GDM1 (cell line): Measurements from ENCODE around the gene MRPS18C.
"Not testable (repeated sequence)": the region's sequence is repeated elsewhere in the genome, so short reads cannot be mapped to it uniquely, and the experiment has no call there.

Experiments
- DNase-seq: peaks from one replicate; lab custom pipeline; 2025; lab: John Stamatoyannopoulos, UW

The MRPS18C gene

DNA sequence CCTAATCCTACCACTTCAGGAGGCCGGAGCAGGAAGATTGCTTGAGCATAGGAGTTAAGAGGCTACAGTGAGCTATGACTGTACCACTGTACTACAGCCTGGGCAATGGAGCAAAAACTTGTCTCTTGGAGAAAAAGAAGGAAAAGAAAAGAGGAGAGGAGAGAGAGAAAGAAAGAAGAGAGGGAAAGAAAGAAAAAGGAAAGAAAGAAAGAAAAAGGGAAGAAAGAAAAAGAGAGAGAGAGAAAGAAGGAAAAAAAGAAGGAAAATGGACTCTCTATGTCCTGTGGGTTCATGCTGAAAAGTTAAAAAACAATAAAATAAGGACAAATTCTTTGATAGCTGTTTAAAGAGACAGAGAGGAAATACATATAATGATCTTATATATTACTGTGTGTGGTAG lies 42.3 kb downstream of the MRPS18C start:
- no peak for DNase-seq

DNA sequence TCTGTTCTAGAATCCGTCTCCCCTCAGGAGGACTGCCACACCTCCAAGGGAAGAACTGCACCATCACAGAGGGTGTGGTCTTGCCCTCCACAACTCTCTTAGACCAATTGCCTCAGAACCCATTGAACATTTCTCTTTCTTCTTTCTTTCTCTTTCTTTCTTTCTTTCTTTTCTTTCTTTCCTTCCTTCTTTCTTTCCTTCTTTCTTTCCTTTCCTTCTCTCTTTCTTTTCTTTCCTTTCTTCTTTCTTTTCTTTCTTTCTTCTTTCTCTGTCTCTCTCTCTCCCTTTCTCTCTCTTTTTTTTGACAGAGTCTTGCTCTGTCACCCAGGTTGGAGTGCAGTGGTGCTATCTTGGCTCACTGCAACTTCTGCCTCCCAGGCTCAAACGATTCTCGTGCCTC lies 45.8 kb downstream of the MRPS18C start:
- not testable (repeated sequence) for DNase-seq

DNA sequence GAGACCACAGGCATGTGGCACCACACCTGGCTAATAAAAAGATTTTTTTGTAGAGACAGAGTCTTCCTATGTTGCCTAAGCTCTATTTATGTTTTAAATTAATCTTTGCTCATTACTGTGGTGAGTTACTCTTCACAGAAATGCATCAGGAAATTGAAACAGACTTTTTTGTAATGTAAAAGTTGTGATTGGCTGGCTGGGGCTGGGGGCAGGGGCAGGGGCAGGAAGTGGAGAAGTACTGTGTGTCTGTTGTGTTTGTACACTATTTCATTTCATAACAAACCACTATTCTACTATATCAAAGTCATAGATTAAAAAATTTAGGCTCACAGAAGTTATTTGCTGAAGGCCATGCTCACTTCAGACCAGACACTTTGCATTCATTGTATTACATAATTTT lies 48.1 kb downstream of the MRPS18C start:
- DNase-seq = no peak

DNA sequence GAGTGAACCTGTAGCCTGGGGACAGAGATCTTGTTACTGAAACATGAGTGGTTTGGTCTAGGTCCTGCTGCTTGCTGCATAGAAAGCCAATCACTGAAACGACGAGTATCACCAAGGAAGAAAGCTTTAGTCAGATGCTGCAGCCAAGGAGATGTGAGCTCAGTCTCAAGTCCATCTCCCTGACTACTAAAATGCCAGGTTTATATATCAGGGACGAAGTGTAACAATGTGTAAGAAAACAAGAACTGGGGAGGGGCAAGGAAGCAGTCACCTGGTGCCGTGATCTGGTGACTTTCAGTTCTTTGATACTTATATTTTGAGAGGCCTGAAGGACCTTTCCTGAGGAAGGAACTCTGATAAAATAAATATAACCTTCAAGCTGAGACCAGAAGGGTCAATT lies 48.6 kb downstream of the MRPS18C start:
- no peak for DNase-seq

DNA sequence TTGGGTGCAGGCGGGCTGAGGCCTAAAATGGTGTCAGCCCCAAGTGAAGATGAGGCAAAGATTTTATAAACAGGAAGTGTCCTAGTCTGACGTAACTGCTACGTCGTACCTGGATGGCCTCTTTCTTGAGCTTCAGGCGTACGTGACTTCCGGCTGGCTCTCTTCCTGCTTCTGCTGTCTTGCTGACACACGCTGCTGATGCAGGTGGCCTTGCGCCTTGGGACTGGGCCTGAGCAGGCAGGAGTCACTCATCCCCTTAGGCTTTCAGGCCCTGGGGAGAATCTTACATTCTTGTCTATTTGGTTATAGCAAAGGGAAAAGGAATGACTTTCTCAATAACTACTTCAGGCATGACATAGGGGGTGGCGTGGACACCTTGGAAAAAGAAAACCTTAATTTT lies 49.1 kb downstream of the MRPS18C start:
- no peak for DNase-seq

DNA sequence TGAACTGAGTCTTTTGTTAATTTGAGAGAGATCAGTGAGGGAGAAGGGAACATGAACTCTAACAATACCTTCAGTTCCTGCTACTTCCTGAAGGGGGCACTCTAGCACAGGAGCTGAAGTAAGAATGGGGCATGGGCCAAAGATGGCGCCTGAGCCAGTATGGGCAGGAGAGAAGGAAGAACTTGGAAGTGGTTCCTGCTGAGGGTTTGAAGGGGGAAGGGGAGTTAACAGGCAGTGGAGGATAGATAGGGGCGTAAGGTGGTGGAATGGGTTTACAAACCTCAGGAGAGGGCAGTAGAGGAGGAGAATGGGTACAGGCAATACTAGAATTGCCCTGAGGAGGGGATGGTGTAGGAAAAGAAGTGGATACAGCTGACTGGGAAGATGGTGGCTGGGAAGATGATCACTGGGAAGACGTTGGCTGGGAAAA lies 53.3 kb downstream of the MRPS18C start:
- DNase-seq = peak; percentile 62

DNA sequence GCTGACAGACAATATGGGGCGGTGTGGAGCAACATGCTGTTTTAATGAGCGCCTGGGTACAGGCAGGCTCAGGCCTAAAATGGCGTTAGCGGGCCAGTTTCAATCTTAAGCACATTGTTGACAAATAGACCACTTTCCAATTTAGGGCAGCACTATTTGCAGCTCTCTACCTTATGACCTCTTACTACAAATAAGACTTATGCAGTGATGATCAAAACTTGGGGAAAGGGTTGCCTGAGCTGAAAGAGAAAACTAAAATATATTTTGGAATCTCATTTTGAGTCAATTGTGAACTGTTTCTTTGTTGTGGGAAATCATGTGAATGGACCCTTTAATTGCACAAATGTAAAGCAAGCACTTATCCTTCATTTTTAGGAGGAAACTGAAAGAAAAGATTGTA lies 54.6 kb downstream of the MRPS18C start:
- DNase-seq = no peak
